IMR-90 (cell line): ENCODE measurements around the gene JAKMIP1. TPM values are rescaled to one million over a fixed set of nuclear protein-coding genes. Genes with fewer than 3 reads are reported as not detected.

Source experiments
- ATAC-seq: fragments of 200-7000 bp; cut with Tn5 transposase; 2 replicates; pipeline ENCODE4 v1.9.1; 2020; ENCODE audit warnings: low read depth, mild to moderate bottlenecking, moderate library complexity
- BruUV-seq: library from RNA; stranded (reverse); fragments of 400-500 nt; replicated peaks from 2 replicates; lab custom pipeline; 2021; lab: Mats Ljungman, UMichigan
- CTCF ChIA-PET: fragments of 300-600 bp; formaldehyde crosslinking; extraction: SDS; loops from one replicate; lab custom pipeline; 2021; ENCODE audit warnings: antibody characterized with exemption; lab: Yijun Ruan, JAX
- POLR2A ChIA-PET: fragments of 300-600 bp; sonication (Branson Sonifier 250); formaldehyde crosslinking; loops from one replicate; lab custom pipeline; 2022; ENCODE audit warnings: antibody characterized with exemption; ENCODE audit not compliant: unreplicated experiment; lab: Charles Lee
- DNase-seq: peaks from one replicate; pipeline ENCODE4 v3.0.0; 2013
- H2AFZ ChIP-seq: replicated peaks from 2 replicates; pipeline ENCODE3; 2013; ENCODE audit warnings: low read length, mild to moderate bottlenecking; ENCODE audit not compliant: poor library complexity
- H2AK5ac ChIP-seq: 2 replicates; pipeline ENCODE4 v1.6.1; 2013; ENCODE audit warnings: low read depth, low read length, inconsistent platforms
- H2AK9ac ChIP-seq: replicated peaks from 2 replicates; pipeline ENCODE3; 2013; ENCODE audit warnings: mild to moderate bottlenecking, low read depth, low read length, moderate library complexity; ENCODE audit not compliant: poor library complexity
- H2BK120ac ChIP-seq: 2 replicates; pipeline ENCODE4 v1.6.1; 2013; ENCODE audit warnings: low read depth, low read length, inconsistent platforms
- H2BK15ac ChIP-seq: 3 replicates; pipeline ENCODE4 v1.6.1; 2013; ENCODE audit warnings: low read depth, low read length, inconsistent platforms
- H2BK20ac ChIP-seq: 2 replicates; pipeline ENCODE4 v1.6.1; 2013; ENCODE audit warnings: low read depth, mild to moderate bottlenecking, inconsistent platforms, low read length, moderate library complexity
- H2BK5ac ChIP-seq: 2 replicates; pipeline ENCODE4 v1.6.1; 2013; ENCODE audit warnings: mild to moderate bottlenecking, low read depth, low read length, inconsistent platforms; ENCODE audit not compliant: poor library complexity, severe bottlenecking
- H3K14ac ChIP-seq: replicated peaks from 2 replicates; pipeline ENCODE4 v1.6.1; 2013; ENCODE audit warnings: low read depth, low read length, inconsistent platforms
- H3K18ac ChIP-seq: 2 replicates; pipeline ENCODE4 v1.6.1; 2013; ENCODE audit warnings: low read depth, low read length, control low read depth
- H3K23ac ChIP-seq: 2 replicates; pipeline ENCODE4 v1.6.1; 2013; ENCODE audit warnings: low read depth, low read length, inconsistent platforms
- H3K27ac ChIP-seq: 2 replicates; pipeline ENCODE4 v1.5.1; 2013; ENCODE audit warnings: mild to moderate bottlenecking, control low read depth, low read length; ENCODE audit not compliant: insufficient read depth
- H3K27me3 ChIP-seq: 2 replicates; pipeline ENCODE4 v1.6.1; 2013; ENCODE audit warnings: low read length; ENCODE audit not compliant: control insufficient read depth, insufficient read depth
- H3K36me3 ChIP-seq: 2 replicates; pipeline ENCODE4 v1.6.1; 2013; ENCODE audit warnings: low read length, mixed read lengths; ENCODE audit not compliant: control insufficient read depth, insufficient read depth
- H3K4ac ChIP-seq: 2 replicates; pipeline ENCODE4 v1.6.1; 2013; ENCODE audit warnings: low read depth, low read length, inconsistent platforms
- H3K4me1 ChIP-seq: 2 replicates; pipeline ENCODE4 v1.6.1; 2013; ENCODE audit warnings: low read length, mixed read lengths; ENCODE audit not compliant: control insufficient read depth, insufficient read depth
- H3K4me2 ChIP-seq: 2 replicates; pipeline ENCODE4 v1.6.1; 2013; ENCODE audit warnings: low read depth, mild to moderate bottlenecking, control low read depth, low read length, moderate library complexity
- H3K4me3 ChIP-seq: 2 replicates; pipeline ENCODE4 v1.5.1; 2013; ENCODE audit warnings: low read depth, mild to moderate bottlenecking, control low read depth, low read length, moderate library complexity; ENCODE audit not compliant: insufficient read depth
- H3K56ac ChIP-seq: 2 replicates; pipeline ENCODE4 v1.6.1; 2013; ENCODE audit warnings: low read length, inconsistent platforms; ENCODE audit not compliant: insufficient read depth; ENCODE audit errors: extremely low read depth
- H3K79me1 ChIP-seq, 2 experiments: 2 replicates each; pipeline ENCODE4 v1.6.1; 2013; ENCODE audit warnings: low read length in 2 of 2, inconsistent platforms in 1 of 2, low read depth in 1 of 2
- H3K9ac ChIP-seq: 2 replicates; pipeline ENCODE4 v1.6.1; 2013; ENCODE audit warnings: low read depth, low read length, control low read depth
- H3K9me1 ChIP-seq: 2 replicates; pipeline ENCODE4 v1.6.1; 2013; ENCODE audit warnings: low read length, inconsistent platforms; ENCODE audit not compliant: insufficient read depth
- H3K9me3 ChIP-seq: 2 replicates; pipeline ENCODE4 v1.6.1; 2013; ENCODE audit warnings: low read length; ENCODE audit not compliant: control insufficient read depth, insufficient read depth
- H4K20me1 ChIP-seq: 2 replicates; pipeline ENCODE4 v1.6.1; 2013; ENCODE audit warnings: low read length, inconsistent platforms; ENCODE audit not compliant: insufficient read depth
- H4K5ac ChIP-seq: 2 replicates; pipeline ENCODE4 v1.6.1; 2013; ENCODE audit warnings: mild to moderate bottlenecking, low read depth, low read length, control low read depth
- H4K8ac ChIP-seq, 2 experiments: 2 replicates each; pipeline ENCODE4 v1.6.1; 2013; ENCODE audit warnings: low read depth in 2 of 2, low read length in 2 of 2, control low read depth in 1 of 2, inconsistent platforms in 1 of 2
- H4K91ac ChIP-seq: 2 replicates; pipeline ENCODE4 v1.6.1; 2013; ENCODE audit warnings: low read depth, low read length, inconsistent platforms; ENCODE audit not compliant: insufficient read depth
- BHLHE40 ChIP-seq: fragments of 150-350 bp; IDR thresholded peaks from 2 replicates; pipeline ENCODE4 v1.6.1; 2016; ENCODE audit warnings: mild to moderate bottlenecking, low read depth, low read length
- CEBPB ChIP-seq: IDR thresholded peaks from 2 replicates; pipeline ENCODE4 v1.6.1; 2012; ENCODE audit warnings: low read depth, low read length, improper control_type of control experiment
- CHD1 ChIP-seq: IDR thresholded peaks from 2 replicates; pipeline ENCODE4 v1.6.1; 2012; ENCODE audit warnings: low read depth, low read length, improper control_type of control experiment
- CTCF ChIP-seq: conservative IDR thresholded peaks from 2 replicates; pipeline ENCODE4 v1.5.1; 2012; ENCODE audit warnings: mild to moderate bottlenecking, low read depth, low read length, improper control_type of control experiment
- ELK1 ChIP-seq: fragments of 150-350 bp; IDR thresholded peaks from 2 replicates; pipeline ENCODE4 v1.6.1; 2016; ENCODE audit warnings: low read depth, mild to moderate bottlenecking, low read length, moderate library complexity, borderline replicate concordance
- FOS ChIP-seq: fragments of 150-350 bp; IDR thresholded peaks from 2 replicates; pipeline ENCODE4 v1.6.1; 2016; ENCODE audit warnings: low read depth, low read length
- MAFK ChIP-seq: IDR thresholded peaks from 2 replicates; pipeline ENCODE4 v1.6.1; 2012; ENCODE audit warnings: low read depth, low read length, improper control_type of control experiment
- MAZ ChIP-seq: IDR thresholded peaks from 2 replicates; pipeline ENCODE4 v1.6.1; 2012; ENCODE audit warnings: low read depth, mild to moderate bottlenecking, low read length, improper control_type of control experiment, moderate library complexity, borderline replicate concordance
- MXI1 ChIP-seq: IDR thresholded peaks from 2 replicates; pipeline ENCODE4 v1.6.1; 2012; ENCODE audit warnings: low read depth, mild to moderate bottlenecking, low read length, moderate library complexity, borderline replicate concordance
- NFE2L2 ChIP-seq: fragments of 150-350 bp; IDR thresholded peaks from 2 replicates; pipeline ENCODE4 v1.6.1; 2016; ENCODE audit warnings: low read depth, mild to moderate bottlenecking, low read length
- POLR2A ChIP-seq: IDR thresholded peaks from 2 replicates; pipeline ENCODE4 v1.6.1; 2012; ENCODE audit warnings: mild to moderate bottlenecking, low read depth, low read length
- RAD21 ChIP-seq: IDR thresholded peaks from 2 replicates; pipeline ENCODE4 v1.6.1; 2012; ENCODE audit warnings: low read length, improper control_type of control experiment
- RCOR1 ChIP-seq: IDR thresholded peaks from 2 replicates; pipeline ENCODE4 v1.6.1; 2012; ENCODE audit warnings: mild to moderate bottlenecking, low read length, improper control_type of control experiment; ENCODE audit not compliant: insufficient replicate concordance
- RFX5 ChIP-seq: IDR thresholded peaks from 2 replicates; pipeline ENCODE4 v1.8.0; 2012; ENCODE audit warnings: low read depth, mild to moderate bottlenecking, low read length, moderate library complexity
- SMC3 ChIP-seq: fragments of 150-350 bp; IDR thresholded peaks from 2 replicates; pipeline ENCODE4 v1.6.1; 2016; ENCODE audit warnings: low read depth, mild to moderate bottlenecking, antibody characterized with exemption, low read length, moderate library complexity
- USF2 ChIP-seq: fragments of 150-350 bp; IDR thresholded peaks from 2 replicates; pipeline ENCODE4 v1.6.1; 2017; ENCODE audit warnings: mild to moderate bottlenecking, antibody characterized with exemption, low read length, low read depth
- WGBS, 2 experiments: methylation state at CpG; one replicate each; pipeline versions ENCODE4 v1.1.5 to v1.1.7; 2013; ENCODE audit warnings: missing lambda C conversion rate in 2 of 2; ENCODE audit not compliant: insufficient read length in 1 of 2; ENCODE audit errors: extremely low coverage in 2 of 2; 5-methylcytosine and 5-hydroxymethylcytosine counted together
- dilution Hi-C: fragments of 300-500 bp; cut with HindIII; formaldehyde crosslinking; loops from one replicate; pipeline ENCODE4 v1.14.3; 2018; ENCODE audit warnings: low sequenced_read_pairs; ENCODE audit not compliant: unreplicated experiment
- in situ Hi-C: fragments of 300-500 bp; cut with MboI; formaldehyde crosslinking; loops from 3 replicates; pipeline ENCODE4 v1.14.3; 2019; ENCODE audit warnings: low sequenced_read_pairs, inconsistent platforms, mixed read lengths
- intact Hi-C: fragments of 100-400 bp; cut with micrococcal nuclease; formaldehyde crosslinking; loops from 2 replicates; pipeline ENCODE4 v1.10.0; 2022
- polyA plus RNA-seq, 3 experiments: library from polyadenylated mRNA; depleted of rRNA; stranded (reverse); fragments of >200 nt; gene quantifications; 2 replicates each; pipeline ENCODE4 v1.2.3, GENCODE V29; 2012; ENCODE audit warnings: low replicate concordance in 1 of 3
- total RNA-seq: library from RNA; depleted of rRNA; stranded (reverse); fragments of >200 nt; gene quantifications from 2 replicates; pipeline ENCODE4 v1.2.3, GENCODE V29; 2012

The JAKMIP1 gene
- total and polyA plus RNA-seq, 2 of the 4 experiments (the other 2 are of a cell fraction): not detected

- dilution Hi-C loops (no loop called here), intact Hi-C loops (no loop called here)
Observed at GRCh38 chr4:6180841-6181631, 19.3 kb downstream of the JAKMIP1 start.

More at GRCh38 chr4:6180841-6181631, 19.3 kb downstream of the JAKMIP1 start:
- H3K79me1 ChIP-seq: no peaks in the 10 kb centered on the region
- ATAC-seq (no peak), DNase-seq (no peak)
- no peak overlapping the region for H2BK15ac ChIP-seq
- H2AFZ ChIP-seq: no peak overlapping the region
- H3K9me1 ChIP-seq: no peaks in the 10 kb centered on the region
- POLR2A ChIA-PET: no interaction called here
- H3K18ac ChIP-seq: no peak overlapping the region
- H3K14ac ChIP-seq: no peak overlapping the region
- H2AK9ac ChIP-seq: no peak overlapping the region
- H3K4me2 ChIP-seq: no peak overlapping the region
- 47% methylated on average over 2 of the region's 7 CpGs; no CpG with 5 or more reads in 1 of the 2 experiments for WGBS, 2 experiments
- no TSS peak for BruUV-seq
- H3K4me3 ChIP-seq: no peak overlapping the region
- CTCF ChIA-PET: no interaction called here
- H2BK20ac ChIP-seq: no peak overlapping the region
- no peaks in the 10 kb centered on the region for H3K27me3 ChIP-seq
- TF ChIP-seq NFE2L2 (no peak), CEBPB (no peak), MAFK (no peak), RAD21 (no peak), POLR2A (no peak), MAZ (no peak), RCOR1 (no peak), SMC3 (no peak), RFX5 (no peak), FOS (no peak), CHD1 (no peak), USF2 (no peak), CTCF (no peak), ELK1 (no peak), BHLHE40 (no peak), MXI1 (no peak)
- no peak overlapping the region for H2BK120ac ChIP-seq
- H2AK5ac ChIP-seq: no peak overlapping the region
- no peaks in the 10 kb centered on the region for H4K20me1 ChIP-seq
- no peak overlapping the region for H3K4ac ChIP-seq
- H3K23ac ChIP-seq: no peak overlapping the region
- no peaks in the 10 kb centered on the region for H3K36me3 ChIP-seq
- no peak overlapping the region for H2BK5ac ChIP-seq
- no peak overlapping the region for H4K8ac ChIP-seq
- no peak overlapping the region for H4K5ac ChIP-seq
- no peak overlapping the region for H3K56ac ChIP-seq
- H4K91ac ChIP-seq: no peak overlapping the region
- H3K27ac ChIP-seq: no peak overlapping the region
- H3K9me3 ChIP-seq: peaks cover 3% of the 10 kb centered on the region; the same call in 1 of the 2 replicates
- no peak overlapping the region for H3K9ac ChIP-seq
- in situ Hi-C loops: no loop called here
- no peaks in the 10 kb centered on the region for H3K4me1 ChIP-seq
